GM18951 (cell line): Measurements from ENCODE around the gene AFG1L.
"Not testable (repeated sequence)": the region's sequence is repeated elsewhere in the genome, so short reads cannot be mapped to it uniquely, and the experiment has no call there.

ENCODE experiments used
- POLR2A ChIP-seq: IDR thresholded peaks from 4 replicates; pipeline ENCODE4 v1.6.1; 2011; ENCODE audit warnings: mild to moderate bottlenecking; ENCODE audit not compliant: insufficient read length, insufficient read depth; ENCODE audit errors: extremely low read depth
- in situ Hi-C: fragments of 300-500 bp; cut with MboI; formaldehyde crosslinking; loops from one replicate; pipeline ENCODE4 v1.12.0; 2022; ENCODE audit warnings: low sequenced_read_pairs, mixed read lengths, inconsistent platforms; ENCODE audit not compliant: unreplicated experiment

Gene AFG1L

DNA sequence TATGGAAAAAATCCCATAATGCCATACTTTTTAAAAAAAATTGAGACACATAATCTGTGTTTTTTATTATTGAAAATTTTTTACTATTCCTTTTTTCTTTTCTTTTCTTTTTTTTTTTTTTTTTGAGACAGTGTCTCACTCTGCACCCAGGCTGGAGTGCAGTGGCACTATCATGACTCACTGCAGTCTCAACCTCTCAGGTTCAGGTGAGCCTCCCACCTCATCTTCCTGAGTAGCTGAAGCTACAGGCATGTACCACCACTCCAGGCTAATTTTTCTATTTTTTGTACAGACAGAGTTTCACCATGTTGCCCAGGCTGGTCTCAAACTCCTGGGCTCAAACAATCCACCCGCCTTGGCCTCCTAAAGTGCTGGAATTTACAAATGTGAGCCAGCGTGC lies 100.4 kb downstream of the AFG1L start:
- TF ChIP-seq POLR2A: no peak
- in situ Hi-C loops: no loop called here

- in situ Hi-C loops: no loop called here
Measured at GRCh38 chr6:108403236-108403635, 108.4 kb downstream of the AFG1L start.

DNA sequence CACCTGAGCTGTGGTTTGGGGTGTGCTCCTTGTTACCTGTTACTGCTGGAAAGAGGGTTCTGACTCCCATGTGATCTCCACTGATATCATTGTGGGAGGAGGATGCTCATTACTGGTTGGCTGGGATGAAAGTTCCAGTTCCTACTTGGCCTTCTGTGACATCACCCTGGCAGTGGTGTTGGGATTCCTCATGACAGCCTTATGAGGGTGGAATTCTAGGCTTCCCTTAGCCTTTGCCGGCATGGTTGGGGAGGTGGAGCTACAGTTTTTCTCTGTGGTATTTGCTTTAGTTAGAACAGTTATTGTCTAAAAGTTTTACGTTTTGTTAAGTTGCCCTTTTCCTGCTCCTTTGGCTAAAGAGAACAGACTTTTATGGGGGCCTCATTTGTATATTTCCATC lies 112.1 kb downstream of the AFG1L start:
- in situ Hi-C loops: no loop called here
- TF ChIP-seq POLR2A: no peak

More at GRCh38 chr6:108403236-108403635, 108.4 kb downstream of the AFG1L start:
- TF ChIP-seq POLR2A: no peak

DNA sequence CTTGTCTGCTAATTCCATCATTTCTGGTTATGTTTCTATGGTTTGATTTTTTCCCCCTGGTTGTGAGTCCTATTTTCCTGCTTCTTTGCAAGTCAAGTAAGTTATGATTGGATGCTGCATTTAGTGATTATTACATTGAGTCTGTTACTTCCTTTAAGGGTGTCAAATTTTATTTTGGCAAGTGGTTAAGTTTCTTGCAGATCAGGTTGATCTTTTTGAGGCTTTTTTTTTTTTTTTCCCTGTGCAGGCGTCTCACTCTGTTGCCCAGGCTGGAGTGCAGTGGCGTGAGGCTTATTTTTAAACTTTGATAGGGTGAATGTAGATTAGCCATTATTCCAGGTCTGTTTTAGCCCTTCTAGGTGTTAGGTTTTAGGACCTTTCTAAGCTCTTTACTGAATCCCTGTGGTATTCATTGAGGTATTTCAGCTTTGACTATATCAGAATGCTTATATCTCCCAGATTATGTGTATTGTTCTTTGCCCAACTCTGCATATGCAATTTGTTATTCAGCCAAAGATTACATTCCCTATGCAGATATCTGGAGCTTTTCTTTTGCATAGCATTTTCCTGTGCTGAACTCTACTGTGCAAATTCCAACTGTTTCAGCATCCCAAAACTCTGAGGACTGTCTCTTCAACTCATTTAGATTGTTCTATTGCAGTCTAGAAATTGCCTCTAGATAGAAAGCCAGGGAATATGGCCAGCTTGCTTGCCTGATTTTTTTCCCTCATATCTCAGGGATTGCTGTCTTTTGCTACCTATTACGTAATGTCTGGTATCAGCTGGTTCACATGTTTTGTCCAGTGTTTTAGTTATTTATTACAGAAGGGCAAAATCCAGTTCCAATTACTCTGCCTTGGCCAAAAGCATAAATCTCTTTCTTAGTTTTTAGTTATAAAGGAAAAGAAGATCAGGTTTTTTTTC lies 113.3 kb downstream of the AFG1L start:
- in situ Hi-C loops: no loop called here
- TF ChIP-seq POLR2A: no peak

DNA sequence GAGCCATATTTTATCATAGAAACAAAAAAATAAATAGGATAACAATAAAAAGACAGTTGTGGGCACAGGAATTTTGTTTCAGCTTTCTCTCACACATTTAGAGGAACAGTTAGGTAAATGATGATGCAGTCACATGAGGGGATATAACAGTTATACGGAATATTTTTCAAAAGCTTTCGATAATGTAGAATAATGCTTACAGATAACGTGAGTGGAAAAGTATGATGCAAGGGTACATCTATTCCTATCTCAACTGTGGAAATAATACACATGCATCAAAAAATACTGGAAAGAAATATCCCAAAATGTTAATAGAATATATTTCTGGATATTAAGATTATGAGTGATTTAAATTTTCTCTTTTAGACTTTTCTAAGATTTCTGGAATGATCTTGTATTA lies 114.0 kb downstream of the AFG1L start:
- in situ Hi-C loops: no loop called here
- TF ChIP-seq POLR2A: no peak

DNA sequence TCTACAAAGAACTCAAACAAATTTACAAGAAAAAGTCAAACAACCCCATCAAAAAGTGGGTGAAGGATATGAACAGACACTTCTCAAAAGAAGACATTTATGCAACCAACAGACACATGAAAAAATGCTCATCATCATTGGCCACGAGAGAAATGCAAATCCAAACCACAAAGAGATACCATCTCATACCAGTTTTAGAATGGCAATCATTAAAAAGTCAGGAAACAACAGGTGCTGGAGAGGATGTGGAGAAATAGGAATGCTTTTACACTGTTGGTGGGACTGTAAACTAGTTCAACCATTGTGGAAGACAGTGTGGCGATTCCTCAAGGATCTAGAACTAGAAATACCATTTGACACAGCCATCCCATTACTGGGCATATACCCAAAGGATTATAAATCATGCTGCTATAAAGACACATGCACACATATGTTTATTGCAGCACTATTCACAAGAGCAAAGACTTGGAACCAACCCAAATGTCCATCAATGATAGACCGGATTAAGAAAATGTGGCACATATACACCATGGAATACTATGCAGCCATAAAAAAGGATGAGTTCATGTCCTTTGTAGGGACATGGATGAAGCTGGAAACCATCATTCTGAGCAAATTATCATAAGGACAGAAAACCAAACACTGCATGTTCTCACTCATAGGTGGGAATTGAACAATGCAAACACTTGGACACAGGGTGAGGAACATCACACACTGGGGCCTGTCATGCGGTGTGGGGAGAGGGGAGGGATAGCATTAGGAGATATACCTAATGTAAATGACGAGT lies 121.4 kb downstream of the AFG1L start:
- in situ Hi-C loops: not testable (repeated sequence)

DNA sequence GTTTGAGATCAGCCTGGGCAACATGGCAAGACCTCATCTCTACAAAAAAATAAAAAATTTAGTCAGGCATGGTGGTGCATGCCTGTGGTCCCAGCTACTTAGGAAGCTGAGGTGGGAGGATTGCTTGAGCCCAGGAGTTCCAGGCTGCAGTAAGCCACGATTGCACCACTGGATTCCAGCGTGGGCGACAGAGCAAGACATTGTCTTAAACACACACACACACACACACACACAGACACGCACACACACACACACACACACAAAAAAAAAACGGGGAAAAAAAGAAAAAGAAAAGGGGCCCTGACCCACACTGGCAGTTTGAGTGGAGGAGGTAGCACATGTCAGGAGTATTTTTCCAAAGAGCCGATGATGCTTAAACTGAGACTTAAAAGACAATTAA lies 122.2 kb downstream of the AFG1L start:
- TF ChIP-seq POLR2A: no peak
- in situ Hi-C loops: no loop called here

DNA sequence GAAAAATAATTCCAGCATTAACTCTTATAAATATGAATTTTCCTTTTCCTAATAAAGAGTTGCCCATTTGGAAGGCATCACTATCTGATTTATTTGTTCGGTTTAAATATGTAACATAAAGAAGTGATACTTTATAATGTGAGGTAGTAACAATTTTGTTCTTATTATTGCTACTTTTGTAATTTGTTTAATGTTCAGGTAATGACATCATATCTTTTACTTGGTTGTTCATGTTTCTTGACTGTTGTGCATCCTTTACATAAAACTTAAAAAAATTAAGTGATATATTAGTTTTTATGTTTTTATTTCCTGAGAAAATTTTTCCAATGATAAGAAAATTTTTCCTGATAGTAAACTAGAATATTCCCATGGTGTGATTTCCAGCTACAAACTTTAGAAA lies 124.6 kb downstream of the AFG1L start:
- in situ Hi-C loops: no loop called here
- no peak for TF ChIP-seq POLR2A

DNA sequence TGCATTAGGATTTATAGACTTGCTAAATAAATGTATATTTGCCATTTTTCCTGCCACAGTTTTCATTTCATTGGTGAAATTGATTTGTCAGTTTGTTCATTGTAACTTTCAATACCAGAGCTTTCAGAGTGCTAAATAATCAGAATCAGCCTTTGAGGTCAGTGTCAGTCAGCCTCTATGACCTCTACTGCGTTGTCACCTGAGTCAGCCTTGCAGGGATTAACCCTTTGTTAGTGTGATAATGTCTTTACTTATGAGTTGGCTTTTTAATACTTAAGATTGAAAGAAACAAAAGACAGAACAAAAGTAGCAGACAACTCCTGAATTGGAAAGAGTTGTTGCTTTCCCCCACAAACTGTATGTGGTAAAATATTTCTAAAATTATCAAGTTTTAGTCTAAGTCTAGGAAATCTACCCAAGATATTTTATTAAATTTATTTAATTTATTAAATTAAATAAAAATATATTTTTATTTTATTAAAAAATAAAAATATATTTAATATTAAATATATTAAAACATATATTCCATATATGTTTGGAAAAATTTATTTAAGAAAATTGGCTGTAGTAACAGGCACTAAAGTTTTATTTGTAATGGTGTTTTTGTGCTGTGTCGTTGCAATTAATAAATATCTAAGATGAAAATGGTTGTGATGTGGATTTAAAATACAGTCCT lies 125.2 kb downstream of the AFG1L start:
- in situ Hi-C loops: no loop called here
- no peak for TF ChIP-seq POLR2A

GRCh38 chr6:108421366-108421765 lies 126.5 kb downstream of the AFG1L start:
- in situ Hi-C loops: no loop called here
- no peak for TF ChIP-seq POLR2A

DNA sequence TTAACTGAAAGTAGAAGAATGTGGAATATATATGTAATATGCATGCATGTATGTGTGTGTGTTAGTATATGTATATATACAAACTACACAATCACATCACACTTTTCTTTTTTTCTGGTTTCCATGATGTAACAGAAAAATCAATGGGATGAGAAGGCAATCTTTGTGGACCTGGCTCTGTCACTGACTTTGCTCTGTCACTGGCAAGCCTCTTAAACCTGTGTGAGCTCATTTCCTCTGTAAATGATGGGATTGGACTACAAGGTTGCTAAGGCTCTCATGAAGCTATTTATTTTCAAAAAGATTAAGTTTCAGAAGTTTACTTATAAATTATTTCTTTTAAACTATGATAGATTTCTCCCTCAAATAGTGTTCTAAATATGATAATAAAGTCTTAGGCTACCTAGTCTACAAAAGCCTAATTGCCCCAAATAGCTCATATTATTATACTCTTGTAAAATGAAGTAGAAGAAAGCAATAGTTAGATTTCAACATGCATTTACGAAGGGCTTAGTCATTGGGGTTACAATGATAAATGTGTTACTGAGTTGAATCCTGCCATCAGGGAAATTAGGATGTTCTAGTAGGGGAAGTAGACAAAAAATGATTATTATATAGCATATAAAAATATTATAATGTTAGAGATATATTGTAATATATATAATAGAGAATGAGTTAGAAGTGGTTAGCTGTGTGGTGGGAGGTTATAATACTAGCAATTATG lies 129.3 kb downstream of the AFG1L start:
- in situ Hi-C loops: no loop called here
- no peak for TF ChIP-seq POLR2A

DNA sequence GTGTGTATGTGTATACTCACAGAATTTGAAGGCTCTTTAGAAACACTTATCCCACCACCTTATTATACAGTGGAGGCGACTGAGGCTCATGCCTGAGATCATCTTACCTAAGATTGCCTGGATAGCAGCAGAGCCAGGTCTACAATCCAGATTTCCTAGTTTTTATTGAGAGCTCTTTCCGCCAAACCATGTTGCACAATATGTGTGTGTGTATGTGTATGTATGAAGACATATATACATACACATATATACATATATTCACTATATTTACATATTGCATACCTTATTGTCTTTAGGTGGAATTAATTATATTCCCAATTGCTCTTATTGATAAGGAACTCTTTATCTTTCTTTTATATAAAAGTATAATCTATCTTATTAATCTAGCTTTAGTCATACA lies 130.6 kb downstream of the AFG1L start:
- no peak for TF ChIP-seq POLR2A
- in situ Hi-C loops: no loop called here

DNA sequence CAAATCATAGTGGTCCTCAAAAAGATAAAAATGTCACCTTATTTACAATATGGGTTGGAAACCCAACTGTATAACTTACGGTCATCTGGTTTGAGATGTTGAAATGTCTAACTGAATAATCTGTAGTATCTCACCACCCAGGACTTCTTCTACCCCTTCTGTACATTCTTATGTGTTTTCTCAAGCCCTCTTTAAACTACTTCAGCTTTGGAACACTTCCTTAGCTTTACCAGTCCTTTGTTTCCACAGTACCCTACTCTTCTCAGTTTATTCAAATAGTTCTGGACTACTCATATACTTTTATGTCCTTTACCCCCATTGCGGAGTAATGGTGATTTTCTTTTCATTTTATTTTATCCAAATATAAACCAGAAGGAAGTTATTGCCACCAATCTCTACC lies 137.3 kb downstream of the AFG1L start:
- no peak for TF ChIP-seq POLR2A
- in situ Hi-C loops: no loop called here

GRCh38 chr6:108432792-108433191 lies 137.9 kb downstream of the AFG1L start:
- in situ Hi-C loops: no loop called here

More at GRCh38 chr6:108432792-108433191, 137.9 kb downstream of the AFG1L start:
- no peak for TF ChIP-seq POLR2A
